ENCODE data around the gene ZNF562. TPM values are rescaled to one million over a fixed set of nuclear protein-coding genes. Genes with fewer than 3 reads are reported as not detected.
A peak's percentile ranks its signal among the peaks of the same experiment; 100 is the strongest.
"Not testable (repeated sequence)": the region's sequence is repeated elsewhere in the genome, so short reads cannot be mapped to it uniquely, and the experiment has no call there.

The ZNF562 gene
- total RNA-seq, 1 donor from 2014 or later = 31.8 TPM

DNA sequence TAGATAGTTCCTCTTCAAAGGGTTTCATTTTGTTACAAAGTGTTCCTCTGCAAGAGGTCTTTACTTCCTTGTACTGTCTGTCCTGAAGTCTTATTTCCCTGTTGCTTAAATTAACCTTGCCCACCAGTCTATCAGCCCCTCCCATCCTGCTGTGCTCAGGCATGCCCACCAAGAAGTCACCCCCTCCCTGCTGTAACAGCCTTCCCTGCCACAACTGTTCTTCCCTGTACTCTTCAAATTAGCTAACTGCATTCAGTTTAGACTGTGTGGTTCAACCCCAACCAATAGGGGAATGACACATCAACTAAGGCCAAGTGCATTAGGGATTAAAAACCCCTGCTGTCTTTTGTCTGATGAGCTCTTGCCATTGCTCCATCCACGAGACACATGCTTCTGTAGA is 34.4 kb upstream of the ZNF562 start:
- H3K9me3 ChIP-seq = peaks cover 12% of the 10 kb centered on the region
- H3K4me1 ChIP-seq = no peaks in the 10 kb centered on the region
- intact Hi-C loops (cut with DNase I) = no loop called here
- ATAC-seq (peak; percentile 62 to 83), DNase-seq (no peak)
- no peaks in the 10 kb centered on the region for H3K27me3 ChIP-seq (ENCODE audit: low read depth)
- H3K36me3 ChIP-seq = no peaks in the 10 kb centered on the region
- TF ChIP-seq, protein P1, sequence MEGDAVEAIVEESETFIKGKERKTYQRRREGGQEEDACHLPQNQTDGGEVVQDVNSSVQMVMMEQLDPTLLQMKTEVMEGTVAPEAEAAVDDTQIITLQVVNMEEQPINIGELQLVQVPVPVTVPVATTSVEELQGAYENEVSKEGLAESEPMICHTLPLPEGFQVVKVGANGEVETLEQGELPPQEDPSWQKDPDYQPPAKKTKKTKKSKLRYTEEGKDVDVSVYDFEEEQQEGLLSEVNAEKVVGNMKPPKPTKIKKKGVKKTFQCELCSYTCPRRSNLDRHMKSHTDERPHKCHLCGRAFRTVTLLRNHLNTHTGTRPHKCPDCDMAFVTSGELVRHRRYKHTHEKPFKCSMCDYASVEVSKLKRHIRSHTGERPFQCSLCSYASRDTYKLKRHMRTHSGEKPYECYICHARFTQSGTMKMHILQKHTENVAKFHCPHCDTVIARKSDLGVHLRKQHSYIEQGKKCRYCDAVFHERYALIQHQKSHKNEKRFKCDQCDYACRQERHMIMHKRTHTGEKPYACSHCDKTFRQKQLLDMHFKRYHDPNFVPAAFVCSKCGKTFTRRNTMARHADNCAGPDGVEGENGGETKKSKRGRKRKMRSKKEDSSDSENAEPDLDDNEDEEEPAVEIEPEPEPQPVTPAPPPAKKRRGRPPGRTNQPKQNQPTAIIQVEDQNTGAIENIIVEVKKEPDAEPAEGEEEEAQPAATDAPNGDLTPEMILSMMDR (IDR thresholded peaks at IDR 0.05) = no peak
- no peak overlapping the region for H3K4me3 ChIP-seq
- H3K27ac ChIP-seq = peak overlapping the region; percentile 60

DNA sequence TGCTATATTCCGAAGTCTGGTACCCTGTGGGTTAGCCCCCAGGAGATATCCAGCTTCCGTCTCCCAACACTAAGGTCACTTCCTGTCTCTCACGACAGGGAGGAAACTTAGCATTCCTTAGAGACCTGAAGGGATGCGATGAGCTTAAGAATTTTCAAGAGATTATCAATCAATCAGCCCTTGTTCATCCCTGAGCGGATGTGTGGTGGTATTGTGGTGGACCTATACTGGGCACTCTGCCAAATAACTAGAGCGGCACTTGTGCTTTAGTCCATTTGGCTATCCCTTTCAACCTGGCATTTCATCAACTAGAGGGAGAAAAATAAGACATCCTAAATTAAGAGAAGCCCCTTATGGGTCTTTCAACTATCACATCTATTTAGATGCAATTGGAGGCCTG is 30.9 kb upstream of the ZNF562 start:
- DNase-seq = no peak
- intact Hi-C loops (cut with DNase I) = no loop called here
- ATAC-seq = no peak
- H3K27ac ChIP-seq = no peak overlapping the region
- no peaks in the 10 kb centered on the region for H3K9me3 ChIP-seq
- no peaks in the 10 kb centered on the region for H3K27me3 ChIP-seq (ENCODE audit: low read depth)
- H3K4me1 ChIP-seq = no peaks in the 10 kb centered on the region
- TF ChIP-seq, protein P1 (IDR thresholded peaks at IDR 0.05) = no peak
- H3K4me3 ChIP-seq = no peak overlapping the region
- H3K36me3 ChIP-seq = no peaks in the 10 kb centered on the region

DNA sequence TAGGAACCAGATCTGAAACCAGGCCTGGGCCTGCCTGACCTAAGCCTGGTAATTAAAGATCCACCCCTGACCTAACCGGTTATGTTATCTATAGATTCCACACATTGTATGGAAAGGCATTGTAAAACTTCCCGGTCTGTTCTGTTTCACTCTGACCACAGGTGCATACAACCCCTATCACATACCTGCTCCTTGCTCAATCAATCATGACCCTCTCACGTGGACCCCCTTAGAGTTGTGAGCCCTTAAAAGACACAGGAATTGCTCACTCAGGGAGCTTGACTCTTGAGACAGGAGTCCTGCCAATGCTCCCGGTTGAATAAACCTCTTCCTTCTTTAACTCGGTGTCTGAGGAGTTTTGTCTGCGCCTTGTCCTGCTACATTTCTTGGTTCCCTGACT is 27.3 kb upstream of the ZNF562 start:
- no peaks in the 10 kb centered on the region for H3K4me1 ChIP-seq
- no peaks in the 10 kb centered on the region for H3K27me3 ChIP-seq (ENCODE audit: low read depth)
- no peak overlapping the region for H3K27ac ChIP-seq
- H3K9me3 ChIP-seq = no peaks in the 10 kb centered on the region
- no peak for ATAC-seq
- no peaks in the 10 kb centered on the region for H3K36me3 ChIP-seq
- TF ChIP-seq, protein P1 (IDR thresholded peaks at IDR 0.05) = no peak
- no peak for DNase-seq
- H3K4me3 ChIP-seq = no peak overlapping the region
- intact Hi-C loops (cut with DNase I) = no loop called here

DNA sequence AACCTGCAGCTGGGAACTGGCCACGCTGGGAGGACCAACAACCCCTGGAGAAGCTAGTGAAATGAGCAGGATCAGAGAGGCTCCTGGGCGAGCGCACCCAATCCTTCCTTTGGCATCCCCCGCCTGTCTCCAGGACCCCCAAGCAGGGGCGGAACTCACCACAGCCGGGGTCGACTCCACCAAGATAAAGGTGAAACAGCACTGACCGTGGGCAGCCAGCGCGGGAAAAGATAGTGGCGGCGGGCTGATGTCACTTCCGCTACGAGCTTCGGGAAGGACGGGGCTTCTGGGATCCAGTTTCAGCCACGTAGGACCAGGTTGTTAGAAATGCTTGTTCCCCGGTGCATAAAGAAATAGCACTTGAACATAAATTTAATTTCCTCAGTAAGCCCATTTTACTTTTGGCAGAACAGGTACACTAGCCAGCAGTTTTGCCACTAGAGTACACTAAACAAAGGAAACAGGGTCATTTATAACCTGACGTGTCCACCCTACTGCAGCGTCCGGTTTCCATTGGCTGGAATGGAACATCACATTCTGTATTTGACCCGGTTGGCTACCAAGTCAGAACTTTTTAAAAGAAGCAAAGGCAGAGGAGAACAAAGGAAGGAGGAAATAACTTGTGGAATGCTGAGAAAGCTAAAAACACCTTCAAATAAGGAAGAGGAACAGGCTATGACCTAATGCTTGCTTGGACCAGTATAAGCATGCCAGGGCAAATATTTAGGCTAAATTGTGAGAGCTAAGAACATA is 25.5 kb upstream of the ZNF562 start:
- intact Hi-C loops (cut with DNase I) = no loop called here
- no peak for DNase-seq
- Histone ChIP-seq H3K27ac (no peak overlapping the region), H3K27me3 (ENCODE audit: low read depth) (no peaks in the 10 kb centered on the region), H3K36me3 (no peaks in the 10 kb centered on the region), H3K9me3 (no peaks in the 10 kb centered on the region), H3K4me1 (no peaks in the 10 kb centered on the region), H3K4me3 (no peak overlapping the region)
- ATAC-seq = no peak
- TF ChIP-seq, protein P1 (IDR thresholded peaks at IDR 0.05) = no peak

DNA sequence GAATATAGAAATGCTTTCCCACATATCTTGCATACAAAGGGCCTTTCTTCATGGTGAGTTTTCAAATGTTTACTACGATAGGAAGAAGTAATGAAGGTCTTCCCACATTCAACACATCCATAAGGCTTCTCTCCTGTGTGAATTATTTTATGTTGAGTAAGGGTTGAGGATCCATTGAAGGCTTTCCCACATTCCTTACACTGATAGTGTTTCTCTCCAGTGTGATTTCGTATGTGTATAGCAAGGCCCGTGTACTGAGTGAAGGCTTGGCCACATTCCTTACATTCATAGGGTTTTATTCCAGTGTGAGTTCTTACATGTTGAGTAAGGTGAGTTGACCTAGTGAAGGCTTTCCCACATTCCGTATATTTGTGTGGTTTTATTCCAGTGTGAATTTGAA is 15.4 kb upstream of the ZNF562 start:
- H3K27me3 ChIP-seq (ENCODE audit: low read depth); H3K4me1 ChIP-seq; ATAC-seq; H3K36me3 ChIP-seq; H3K27ac ChIP-seq; intact Hi-C loops (cut with DNase I); DNase-seq; H3K4me3 ChIP-seq; H3K9me3 ChIP-seq: not testable (repeated sequence)

DNA sequence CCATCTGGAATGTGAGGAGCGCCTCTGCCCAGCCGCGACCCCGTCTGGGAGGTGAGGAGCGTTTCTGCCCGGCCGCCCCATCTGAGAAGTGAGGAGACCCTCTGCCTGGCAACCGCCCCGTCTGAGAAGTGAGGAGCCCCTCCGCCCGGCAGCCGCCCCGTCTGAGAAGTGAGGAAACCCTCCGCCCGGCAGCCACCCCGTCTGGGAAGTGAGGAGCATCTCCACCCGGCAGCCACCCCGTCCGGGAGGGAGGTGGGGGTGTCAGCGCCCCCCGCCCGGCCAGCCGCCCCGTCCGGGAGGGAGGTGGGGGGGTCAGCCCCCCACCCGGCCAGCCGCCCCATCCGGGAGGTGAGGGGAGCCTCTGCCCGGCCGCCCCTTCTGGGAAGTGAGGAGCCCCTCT is 5.1 kb upstream of the ZNF562 start:
- H3K27ac ChIP-seq; H3K36me3 ChIP-seq; DNase-seq; H3K9me3 ChIP-seq; intact Hi-C loops (cut with DNase I); H3K27me3 ChIP-seq (ENCODE audit: low read depth); ATAC-seq; H3K4me3 ChIP-seq; H3K4me1 ChIP-seq: not testable (repeated sequence)

DNA sequence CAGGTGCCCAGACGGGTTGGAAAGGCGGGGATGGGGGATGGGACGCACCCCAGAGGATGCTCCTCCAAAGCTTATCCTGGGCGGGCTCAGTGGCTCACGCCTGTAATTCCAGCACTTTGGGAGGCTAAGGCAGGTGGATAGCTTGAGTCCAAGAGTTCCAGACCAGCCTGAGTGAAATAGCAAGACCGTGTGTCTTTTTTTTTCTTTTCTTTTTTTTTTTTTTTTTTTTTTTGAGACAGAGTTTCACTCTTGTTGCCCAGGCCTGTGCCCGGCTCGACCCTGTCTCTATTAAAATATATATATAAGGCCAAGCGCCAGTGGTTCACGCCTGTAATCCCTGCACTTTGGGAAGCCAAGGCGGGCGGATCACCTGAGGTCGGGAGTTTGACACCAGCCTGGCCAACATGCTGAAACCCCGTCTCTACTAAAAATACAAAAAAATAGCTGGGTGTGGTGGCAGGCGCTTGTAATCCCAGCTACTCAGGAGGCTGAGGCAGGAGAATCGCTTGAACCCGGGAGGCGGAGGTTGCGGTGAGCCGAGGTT is 530 bp upstream of the ZNF562 start:
- Histone ChIP-seq H3K9me3 (peaks cover 33% of the 10 kb centered on the region), H3K27ac (peak overlapping the region; percentile 96), H3K4me3 (peak overlapping the region; percentile 90)
- H3K36me3 ChIP-seq; H3K27me3 ChIP-seq (ENCODE audit: low read depth); DNase-seq; intact Hi-C loops (cut with DNase I); H3K4me1 ChIP-seq: not testable (repeated sequence)
- peak in 1 of 2 donors; percentile 92 for ATAC-seq

Data from lower lobe of right lung (tissue), 2 donors.